HEK293 (cell line): ENCODE results near the gene ZNF48.

Experiments
- CTCF ChIA-PET: fragments of 350-600 bp; formaldehyde crosslinking; extraction: SDS; loops from one replicate; lab custom pipeline; 2021; ENCODE audit warnings: antibody characterized with exemption; lab: Yijun Ruan, JAX
- POLR2A ChIA-PET: fragments of 300-600 bp; formaldehyde crosslinking; extraction: SDS; loops from one replicate; lab custom pipeline; 2020; ENCODE audit warnings: antibody characterized with exemption, inconsistent platforms; lab: Yijun Ruan, JAX
- H3K27ac ChIP-seq: fragments of 200-500 bp; sonication (Bioruptor generic); 2 replicates; pipeline ENCODE4 v1.5.1; 2014; ENCODE audit warnings: low read depth, low read length, control low read depth, inconsistent platforms; ENCODE audit errors: extremely low read depth
- H3K36me3 ChIP-seq, 2 experiments: fragments of 200-500 bp in 1 of 2; sonication (Bioruptor generic) in 1 of 2; 1 replicate in 1 of 2; 2 replicates in 1 of 2; pipeline ENCODE4 v1.5.1; 2014 to 2017; ENCODE audit warnings: inconsistent platforms in 2 of 2, low read length in 2 of 2; ENCODE audit not compliant: control insufficient read depth in 2 of 2, insufficient read depth in 1 of 2
- H3K4me1 ChIP-seq: fragments of 200-500 bp; sonication (Bioruptor generic); 2 replicates; pipeline ENCODE4 v1.5.1; 2014; ENCODE audit warnings: mild to moderate bottlenecking, low read length, inconsistent platforms; ENCODE audit not compliant: control insufficient read depth, insufficient read depth
- H3K4me3 ChIP-seq: 2 replicates; pipeline ENCODE4 v1.5.1; 2011; ENCODE audit warnings: low read depth, mild to moderate bottlenecking, control low read depth, low read length, moderate library complexity
- H3K9me3 ChIP-seq: fragments of 200-500 bp; sonication (Bioruptor generic); 2 replicates; pipeline ENCODE4 v1.5.1; 2014; ENCODE audit warnings: low read depth, low read length, inconsistent platforms; ENCODE audit not compliant: control insufficient read depth, insufficient read depth
- BCL11A ChIP-seq: fragments of 450-650 bp; formaldehyde crosslinking; IDR thresholded peaks from 2 replicates; pipeline ENCODE4 v1.5.1; 2016; ENCODE audit warnings: low read depth, missing biosample characterization, missing genetic modification characterization
- KLF16 ChIP-seq: fragments of 450-650 bp; formaldehyde crosslinking; IDR thresholded peaks from 2 replicates; pipeline ENCODE4 v1.5.1; 2017; ENCODE audit warnings: missing biosample characterization, missing genetic modification characterization
- ZBTB17 ChIP-seq: fragments of 450-650 bp; formaldehyde crosslinking; IDR thresholded peaks from 2 replicates; pipeline ENCODE4 v1.5.1; 2016; ENCODE audit warnings: missing biosample characterization, missing genetic modification characterization
- ZBTB48 ChIP-seq: fragments of 450-650 bp; formaldehyde crosslinking; IDR thresholded peaks from 2 replicates; pipeline ENCODE4 v1.5.1; 2016; ENCODE audit warnings: missing biosample characterization, missing genetic modification characterization
- ZEB2 ChIP-seq: fragments of 450-650 bp; formaldehyde crosslinking; IDR thresholded peaks from 2 replicates; pipeline ENCODE4 v1.5.1; 2016; ENCODE audit warnings: missing biosample characterization, missing genetic modification characterization
- ZNF341 ChIP-seq: fragments of 450-650 bp; formaldehyde crosslinking; IDR thresholded peaks from 2 replicates; pipeline ENCODE4; 2016; ENCODE audit warnings: low read depth, missing biosample characterization, missing genetic modification characterization
- ZNF354C ChIP-seq: fragments of 450-650 bp; formaldehyde crosslinking; IDR thresholded peaks from 2 replicates; pipeline ENCODE4 v1.5.1; 2016; ENCODE audit warnings: missing biosample characterization, missing genetic modification characterization, low read depth, borderline replicate concordance
- ZNF366 ChIP-seq: fragments of 450-650 bp; formaldehyde crosslinking; conservative IDR thresholded peaks from 2 replicates; pipeline ENCODE4 v1.5.1; 2016; ENCODE audit warnings: missing biosample characterization, missing genetic modification characterization
- ZNF521 ChIP-seq: fragments of 450-650 bp; formaldehyde crosslinking; IDR thresholded peaks from 2 replicates; pipeline ENCODE4 v1.5.1; 2017; ENCODE audit warnings: missing biosample characterization, mild to moderate bottlenecking, missing genetic modification characterization
- ZNF600 ChIP-seq: fragments of 450-650 bp; formaldehyde crosslinking; IDR thresholded peaks from 2 replicates; pipeline ENCODE4 v1.5.1; 2016; ENCODE audit warnings: missing biosample characterization, missing genetic modification characterization
- ZNF658 ChIP-seq: fragments of 450-650 bp; formaldehyde crosslinking; IDR thresholded peaks from 2 replicates; pipeline ENCODE4; 2016; ENCODE audit warnings: missing biosample characterization, missing genetic modification characterization
- ZSCAN23 ChIP-seq: fragments of 450-650 bp; formaldehyde crosslinking; IDR thresholded peaks from 2 replicates; pipeline ENCODE4 v1.5.1; 2016; ENCODE audit warnings: missing biosample characterization, missing genetic modification characterization
- TF ChIP-seq, protein P1 (sequence below): fragments of 450-650 bp; formaldehyde crosslinking; IDR thresholded peaks from 2 replicates; pipeline ENCODE4; 2016; ENCODE audit warnings: missing biosample characterization, missing genetic modification characterization
- TF ChIP-seq, protein P2 (sequence below): fragments of 450-650 bp; formaldehyde crosslinking; IDR thresholded peaks from 2 replicates; pipeline ENCODE4 v1.5.1; 2016; ENCODE audit warnings: missing biosample characterization, missing genetic modification characterization
- TF ChIP-seq, protein P3 (sequence below): fragments of 450-650 bp; formaldehyde crosslinking; IDR thresholded peaks from 2 replicates; pipeline ENCODE4 v1.5.1; 2016; ENCODE audit warnings: missing biosample characterization, missing genetic modification characterization
- TF ChIP-seq, protein P4 (sequence below): fragments of 450-650 bp; formaldehyde crosslinking; IDR thresholded peaks from 2 replicates; pipeline ENCODE4 v1.5.1; 2016; ENCODE audit warnings: missing biosample characterization, missing genetic modification characterization
- TF ChIP-seq, protein P5 (sequence below): fragments of 450-650 bp; formaldehyde crosslinking; IDR thresholded peaks from 2 replicates; pipeline ENCODE4 v1.5.1; 2016; ENCODE audit warnings: missing biosample characterization, missing genetic modification characterization
- TF ChIP-seq, protein P6 (sequence below): fragments of 450-650 bp; formaldehyde crosslinking; IDR thresholded peaks from 2 replicates; pipeline ENCODE4 v1.5.1; 2016; ENCODE audit warnings: missing biosample characterization, missing genetic modification characterization
- TF ChIP-seq, protein P7 (sequence below): fragments of 450-650 bp; formaldehyde crosslinking; IDR thresholded peaks from 2 replicates; pipeline ENCODE4 v1.5.1; 2016; ENCODE audit warnings: missing biosample characterization, missing genetic modification characterization
- TF ChIP-seq, protein P8 (sequence below): fragments of 450-650 bp; formaldehyde crosslinking; IDR thresholded peaks from 2 replicates; pipeline ENCODE4 v1.5.1; 2017; ENCODE audit warnings: missing biosample characterization, missing genetic modification characterization

Gene ZNF48

DNA sequence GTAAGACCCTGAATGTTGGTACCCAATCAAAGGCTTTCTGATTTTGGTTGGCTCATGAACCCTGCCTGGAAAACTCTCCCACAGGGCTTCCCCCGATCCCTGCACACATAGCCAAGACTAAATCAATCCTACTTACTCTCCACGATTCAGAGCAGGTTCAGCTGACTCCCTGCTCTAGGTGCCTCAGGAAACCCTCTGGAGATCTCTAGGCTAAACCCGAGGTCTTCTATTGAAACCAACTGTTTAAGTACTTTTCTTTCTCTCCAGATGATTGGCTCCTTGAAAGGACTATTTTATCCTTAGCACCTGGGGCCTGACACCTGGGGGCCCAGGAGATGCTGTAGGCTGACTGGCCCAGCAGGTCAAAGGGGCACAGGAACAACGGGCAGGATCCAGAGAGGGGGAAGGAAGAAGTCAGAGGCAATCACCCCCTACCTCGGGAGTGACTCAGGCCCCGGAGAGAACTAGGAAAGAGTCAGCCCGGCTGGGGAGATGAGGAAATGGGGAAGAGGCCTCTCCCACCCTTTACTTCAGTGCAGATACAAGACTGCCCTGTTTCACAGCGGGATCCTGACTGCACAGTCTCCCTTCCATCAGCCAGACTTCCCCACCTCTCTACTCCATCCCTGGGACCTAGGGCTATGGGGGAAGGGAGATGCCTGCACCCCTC is 27.0 kb upstream of the ZNF48 start:
- ChIA-PET POLR2A (interaction anchor here (1.1 to 4.2 kb wide), 7 partner anchors 9 to 303 kb away, joined by 3 to 60 read pairs (median 11); partner anchors contain the start of genes ALDOA, CD2BP2, ZNF48 and ZNF771), CTCF (interaction anchor here (0.8 to 1.6 kb wide), 6 partner anchors 9 to 326 kb away, joined by 3 to 7 read pairs (median 4); no protein-coding TSS in a partner anchor)
- peak overlapping the region; percentile 78 for H3K27ac ChIP-seq
- peaks cover 7% of the 10 kb centered on the region for H3K4me1 ChIP-seq
- peaks cover 12 to 40% of the 10 kb centered on the region in 2 experiments; a peak in 2 of 3 replicates for H3K36me3 ChIP-seq
- H3K9me3 ChIP-seq: no peaks in the 10 kb centered on the region
- peak overlapping the region; percentile 74 for H3K4me3 ChIP-seq
- TF ChIP-seq ZBTB48 (tag by site-specific recombination) (peak; percentile 80), ZBTB17 (tag by site-specific recombination) (peak; percentile 96), ZSCAN23 (tag by site-specific recombination) (no peak), ZNF366 (peak; percentile 60; the same call in 1 of the 2 replicates), ZNF354C (tag by site-specific recombination) (no peak), ZEB2 (tag by site-specific recombination) (peak; percentile 11; the same call in 1 of the 2 replicates), ZNF341 (tag by site-specific recombination) (0 out of 2 replicates have a peak, but pooled peaks have one; percentile 22), ZNF600 (peak; percentile 27; the same call in 1 of the 2 replicates), BCL11A (tag by site-specific recombination) (0 out of 2 replicates have a peak, but pooled peaks have one; percentile 13), ZNF658 (tag by site-specific recombination) (no peak), KLF16 (no peak), ZNF521 (tag by site-specific recombination) (no peak)
- TF ChIP-seq, protein P1, sequence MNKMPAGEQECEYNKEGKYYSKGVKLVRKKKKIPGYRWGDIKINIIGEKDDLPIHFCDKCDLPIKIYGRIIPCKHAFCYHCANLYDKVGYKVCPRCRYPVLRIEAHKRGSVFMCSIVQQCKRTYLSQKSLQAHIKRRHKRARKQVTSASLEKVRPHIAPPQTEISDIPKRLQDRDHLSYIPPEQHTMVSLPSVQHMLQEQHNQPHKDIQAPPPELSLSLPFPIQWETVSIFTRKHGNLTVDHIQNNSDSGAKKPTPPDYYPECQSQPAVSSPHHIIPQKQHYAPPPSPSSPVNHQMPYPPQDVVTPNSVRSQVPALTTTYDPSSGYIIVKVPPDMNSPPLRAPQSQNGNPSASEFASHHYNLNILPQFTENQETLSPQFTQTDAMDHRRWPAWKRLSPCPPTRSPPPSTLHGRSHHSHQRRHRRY: 0 out of 2 replicates have a peak, but pooled peaks have one; percentile 32
- TF ChIP-seq, protein P2, sequence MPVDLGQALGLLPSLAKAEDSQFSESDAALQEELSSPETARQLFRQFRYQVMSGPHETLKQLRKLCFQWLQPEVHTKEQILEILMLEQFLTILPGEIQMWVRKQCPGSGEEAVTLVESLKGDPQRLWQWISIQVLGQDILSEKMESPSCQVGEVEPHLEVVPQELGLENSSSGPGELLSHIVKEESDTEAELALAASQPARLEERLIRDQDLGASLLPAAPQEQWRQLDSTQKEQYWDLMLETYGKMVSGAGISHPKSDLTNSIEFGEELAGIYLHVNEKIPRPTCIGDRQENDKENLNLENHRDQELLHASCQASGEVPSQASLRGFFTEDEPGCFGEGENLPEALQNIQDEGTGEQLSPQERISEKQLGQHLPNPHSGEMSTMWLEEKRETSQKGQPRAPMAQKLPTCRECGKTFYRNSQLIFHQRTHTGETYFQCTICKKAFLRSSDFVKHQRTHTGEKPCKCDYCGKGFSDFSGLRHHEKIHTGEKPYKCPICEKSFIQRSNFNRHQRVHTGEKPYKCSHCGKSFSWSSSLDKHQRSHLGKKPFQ (tag by site-specific recombination): no peak
- TF ChIP-seq, protein P3, sequence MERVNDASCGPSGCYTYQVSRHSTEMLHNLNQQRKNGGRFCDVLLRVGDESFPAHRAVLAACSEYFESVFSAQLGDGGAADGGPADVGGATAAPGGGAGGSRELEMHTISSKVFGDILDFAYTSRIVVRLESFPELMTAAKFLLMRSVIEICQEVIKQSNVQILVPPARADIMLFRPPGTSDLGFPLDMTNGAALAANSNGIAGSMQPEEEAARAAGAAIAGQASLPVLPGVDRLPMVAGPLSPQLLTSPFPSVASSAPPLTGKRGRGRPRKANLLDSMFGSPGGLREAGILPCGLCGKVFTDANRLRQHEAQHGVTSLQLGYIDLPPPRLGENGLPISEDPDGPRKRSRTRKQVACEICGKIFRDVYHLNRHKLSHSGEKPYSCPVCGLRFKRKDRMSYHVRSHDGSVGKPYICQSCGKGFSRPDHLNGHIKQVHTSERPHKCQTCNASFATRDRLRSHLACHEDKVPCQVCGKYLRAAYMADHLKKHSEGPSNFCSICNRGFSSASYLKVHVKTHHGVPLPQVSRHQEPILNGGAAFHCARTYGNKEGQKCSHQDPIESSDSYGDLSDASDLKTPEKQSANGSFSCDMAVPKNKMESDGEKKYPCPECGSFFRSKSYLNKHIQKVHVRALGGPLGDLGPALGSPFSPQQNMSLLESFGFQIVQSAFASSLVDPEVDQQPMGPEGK: 0 out of 2 replicates have a peak, but pooled peaks have one; percentile 18
- TF ChIP-seq, protein P4, sequence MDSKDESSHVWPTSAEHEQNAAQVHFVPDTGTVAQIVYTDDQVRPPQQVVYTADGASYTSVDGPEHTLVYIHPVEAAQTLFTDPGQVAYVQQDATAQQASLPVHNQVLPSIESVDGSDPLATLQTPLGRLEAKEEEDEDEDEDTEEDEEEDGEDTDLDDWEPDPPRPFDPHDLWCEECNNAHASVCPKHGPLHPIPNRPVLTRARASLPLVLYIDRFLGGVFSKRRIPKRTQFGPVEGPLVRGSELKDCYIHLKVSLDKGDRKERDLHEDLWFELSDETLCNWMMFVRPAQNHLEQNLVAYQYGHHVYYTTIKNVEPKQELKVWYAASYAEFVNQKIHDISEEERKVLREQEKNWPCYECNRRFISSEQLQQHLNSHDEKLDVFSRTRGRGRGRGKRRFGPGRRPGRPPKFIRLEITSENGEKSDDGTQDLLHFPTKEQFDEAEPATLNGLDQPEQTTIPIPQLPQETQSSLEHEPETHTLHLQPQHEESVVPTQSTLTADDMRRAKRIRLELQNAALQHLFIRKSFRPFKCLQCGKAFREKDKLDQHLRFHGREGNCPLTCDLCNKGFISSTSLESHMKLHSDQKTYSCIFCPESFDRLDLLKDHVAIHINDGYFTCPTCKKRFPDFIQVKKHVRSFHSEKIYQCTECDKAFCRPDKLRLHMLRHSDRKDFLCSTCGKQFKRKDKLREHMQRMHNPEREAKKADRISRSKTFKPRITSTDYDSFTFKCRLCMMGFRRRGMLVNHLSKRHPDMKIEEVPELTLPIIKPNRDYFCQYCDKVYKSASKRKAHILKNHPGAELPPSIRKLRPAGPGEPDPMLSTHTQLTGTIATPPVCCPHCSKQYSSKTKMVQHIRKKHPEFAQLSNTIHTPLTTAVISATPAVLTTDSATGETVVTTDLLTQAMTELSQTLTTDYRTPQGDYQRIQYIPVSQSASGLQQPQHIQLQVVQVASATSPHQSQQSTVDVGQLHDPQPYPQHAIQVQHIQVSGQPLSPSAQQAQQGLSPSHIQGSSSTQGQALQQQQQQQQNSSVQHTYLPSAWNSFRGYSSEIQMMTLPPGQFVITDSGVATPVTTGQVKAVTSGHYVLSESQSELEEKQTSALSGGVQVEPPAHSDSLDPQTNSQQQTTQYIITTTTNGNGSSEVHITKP (tag by site-specific recombination): peak; percentile 88
- TF ChIP-seq, protein P5, sequence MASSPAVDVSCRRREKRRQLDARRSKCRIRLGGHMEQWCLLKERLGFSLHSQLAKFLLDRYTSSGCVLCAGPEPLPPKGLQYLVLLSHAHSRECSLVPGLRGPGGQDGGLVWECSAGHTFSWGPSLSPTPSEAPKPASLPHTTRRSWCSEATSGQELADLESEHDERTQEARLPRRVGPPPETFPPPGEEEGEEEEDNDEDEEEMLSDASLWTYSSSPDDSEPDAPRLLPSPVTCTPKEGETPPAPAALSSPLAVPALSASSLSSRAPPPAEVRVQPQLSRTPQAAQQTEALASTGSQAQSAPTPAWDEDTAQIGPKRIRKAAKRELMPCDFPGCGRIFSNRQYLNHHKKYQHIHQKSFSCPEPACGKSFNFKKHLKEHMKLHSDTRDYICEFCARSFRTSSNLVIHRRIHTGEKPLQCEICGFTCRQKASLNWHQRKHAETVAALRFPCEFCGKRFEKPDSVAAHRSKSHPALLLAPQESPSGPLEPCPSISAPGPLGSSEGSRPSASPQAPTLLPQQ (tag by site-specific recombination): 0 out of 2 replicates have a peak, but pooled peaks have one; percentile 32
- TF ChIP-seq, protein P6, sequence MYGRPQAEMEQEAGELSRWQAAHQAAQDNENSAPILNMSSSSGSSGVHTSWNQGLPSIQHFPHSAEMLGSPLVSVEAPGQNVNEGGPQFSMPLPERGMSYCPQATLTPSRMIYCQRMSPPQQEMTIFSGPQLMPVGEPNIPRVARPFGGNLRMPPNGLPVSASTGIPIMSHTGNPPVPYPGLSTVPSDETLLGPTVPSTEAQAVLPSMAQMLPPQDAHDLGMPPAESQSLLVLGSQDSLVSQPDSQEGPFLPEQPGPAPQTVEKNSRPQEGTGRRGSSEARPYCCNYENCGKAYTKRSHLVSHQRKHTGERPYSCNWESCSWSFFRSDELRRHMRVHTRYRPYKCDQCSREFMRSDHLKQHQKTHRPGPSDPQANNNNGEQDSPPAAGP (tag by site-specific recombination): 0 out of 2 replicates have a peak, but pooled peaks have one; percentile 52
- TF ChIP-seq, protein P7, sequence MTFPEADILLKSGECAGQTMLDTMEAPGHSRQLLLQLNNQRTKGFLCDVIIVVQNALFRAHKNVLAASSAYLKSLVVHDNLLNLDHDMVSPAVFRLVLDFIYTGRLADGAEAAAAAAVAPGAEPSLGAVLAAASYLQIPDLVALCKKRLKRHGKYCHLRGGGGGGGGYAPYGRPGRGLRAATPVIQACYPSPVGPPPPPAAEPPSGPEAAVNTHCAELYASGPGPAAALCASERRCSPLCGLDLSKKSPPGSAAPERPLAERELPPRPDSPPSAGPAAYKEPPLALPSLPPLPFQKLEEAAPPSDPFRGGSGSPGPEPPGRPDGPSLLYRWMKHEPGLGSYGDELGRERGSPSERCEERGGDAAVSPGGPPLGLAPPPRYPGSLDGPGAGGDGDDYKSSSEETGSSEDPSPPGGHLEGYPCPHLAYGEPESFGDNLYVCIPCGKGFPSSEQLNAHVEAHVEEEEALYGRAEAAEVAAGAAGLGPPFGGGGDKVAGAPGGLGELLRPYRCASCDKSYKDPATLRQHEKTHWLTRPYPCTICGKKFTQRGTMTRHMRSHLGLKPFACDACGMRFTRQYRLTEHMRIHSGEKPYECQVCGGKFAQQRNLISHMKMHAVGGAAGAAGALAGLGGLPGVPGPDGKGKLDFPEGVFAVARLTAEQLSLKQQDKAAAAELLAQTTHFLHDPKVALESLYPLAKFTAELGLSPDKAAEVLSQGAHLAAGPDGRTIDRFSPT (tag by site-specific recombination): no peak
- TF ChIP-seq, protein P8, sequence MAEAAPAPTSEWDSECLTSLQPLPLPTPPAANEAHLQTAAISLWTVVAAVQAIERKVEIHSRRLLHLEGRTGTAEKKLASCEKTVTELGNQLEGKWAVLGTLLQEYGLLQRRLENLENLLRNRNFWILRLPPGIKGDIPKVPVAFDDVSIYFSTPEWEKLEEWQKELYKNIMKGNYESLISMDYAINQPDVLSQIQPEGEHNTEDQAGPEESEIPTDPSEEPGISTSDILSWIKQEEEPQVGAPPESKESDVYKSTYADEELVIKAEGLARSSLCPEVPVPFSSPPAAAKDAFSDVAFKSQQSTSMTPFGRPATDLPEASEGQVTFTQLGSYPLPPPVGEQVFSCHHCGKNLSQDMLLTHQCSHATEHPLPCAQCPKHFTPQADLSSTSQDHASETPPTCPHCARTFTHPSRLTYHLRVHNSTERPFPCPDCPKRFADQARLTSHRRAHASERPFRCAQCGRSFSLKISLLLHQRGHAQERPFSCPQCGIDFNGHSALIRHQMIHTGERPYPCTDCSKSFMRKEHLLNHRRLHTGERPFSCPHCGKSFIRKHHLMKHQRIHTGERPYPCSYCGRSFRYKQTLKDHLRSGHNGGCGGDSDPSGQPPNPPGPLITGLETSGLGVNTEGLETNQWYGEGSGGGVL (tag by site-specific recombination): peak; percentile 88
